Activated CD4-positive, alpha-beta memory T cell treated with anti-CD3 and anti-CD28 coated beads for 36 hours (primary cell): Measurements from ENCODE around the gene ADSS1. TPM values are rescaled to one million over a fixed set of nuclear protein-coding genes. Genes with fewer than 3 reads are reported as not detected.
A peak's percentile ranks its signal among the peaks of the same experiment; 100 is the strongest.

Experiments used
- CTCF ChIA-PET: fragments of 350-600 bp; sonication (Branson Sonifier 250); formaldehyde crosslinking; loops from one replicate; lab custom pipeline; 2021; ENCODE audit warnings: antibody characterized with exemption, inconsistent platforms; lab: Charles Lee
- POLR2A ChIA-PET: fragments of 350-600 bp; sonication (Branson Sonifier 250); formaldehyde crosslinking; loops from one replicate; lab custom pipeline; 2021; ENCODE audit warnings: antibody characterized with exemption; lab: Charles Lee
- DNase-seq: peaks from one replicate; pipeline ENCODE4 v3.0.0-alpha.2; 2020
- H3K27ac Mint-ChIP-seq: one replicate; pipeline ENCODE4 v1.8.0; 2021; ENCODE audit warnings: mixed read lengths
- H3K27me3 Mint-ChIP-seq: one replicate; pipeline ENCODE4 v1.8.0; 2021; ENCODE audit warnings: mixed read lengths
- H3K36me3 Mint-ChIP-seq: one replicate; pipeline ENCODE4 v1.8.0; 2021; ENCODE audit warnings: mixed read lengths
- H3K4me1 Mint-ChIP-seq: one replicate; pipeline ENCODE4 v1.8.0; 2021; ENCODE audit warnings: low read depth, mixed read lengths
- H3K4me3 Mint-ChIP-seq: one replicate; pipeline ENCODE4 v1.8.0; 2021; ENCODE audit warnings: mild to moderate bottlenecking, mixed read lengths
- H3K9me3 Mint-ChIP-seq: one replicate; pipeline ENCODE4 v1.8.0; 2021; ENCODE audit warnings: mixed read lengths
- intact Hi-C: fragments of 100-400 bp; cut with micrococcal nuclease; formaldehyde crosslinking; loops from one replicate; pipeline ENCODE4 v1.15.1; 2023
- total RNA-seq, 2 experiments: library from RNA; stranded (reverse); gene quantifications; one replicate each; pipeline ENCODE4 v1.2.3, GENCODE V29; 2021

The ADSS1 gene
- total RNA-seq, 2 experiments from 2014 or later = 2.3 to 3.3 TPM

DNA sequence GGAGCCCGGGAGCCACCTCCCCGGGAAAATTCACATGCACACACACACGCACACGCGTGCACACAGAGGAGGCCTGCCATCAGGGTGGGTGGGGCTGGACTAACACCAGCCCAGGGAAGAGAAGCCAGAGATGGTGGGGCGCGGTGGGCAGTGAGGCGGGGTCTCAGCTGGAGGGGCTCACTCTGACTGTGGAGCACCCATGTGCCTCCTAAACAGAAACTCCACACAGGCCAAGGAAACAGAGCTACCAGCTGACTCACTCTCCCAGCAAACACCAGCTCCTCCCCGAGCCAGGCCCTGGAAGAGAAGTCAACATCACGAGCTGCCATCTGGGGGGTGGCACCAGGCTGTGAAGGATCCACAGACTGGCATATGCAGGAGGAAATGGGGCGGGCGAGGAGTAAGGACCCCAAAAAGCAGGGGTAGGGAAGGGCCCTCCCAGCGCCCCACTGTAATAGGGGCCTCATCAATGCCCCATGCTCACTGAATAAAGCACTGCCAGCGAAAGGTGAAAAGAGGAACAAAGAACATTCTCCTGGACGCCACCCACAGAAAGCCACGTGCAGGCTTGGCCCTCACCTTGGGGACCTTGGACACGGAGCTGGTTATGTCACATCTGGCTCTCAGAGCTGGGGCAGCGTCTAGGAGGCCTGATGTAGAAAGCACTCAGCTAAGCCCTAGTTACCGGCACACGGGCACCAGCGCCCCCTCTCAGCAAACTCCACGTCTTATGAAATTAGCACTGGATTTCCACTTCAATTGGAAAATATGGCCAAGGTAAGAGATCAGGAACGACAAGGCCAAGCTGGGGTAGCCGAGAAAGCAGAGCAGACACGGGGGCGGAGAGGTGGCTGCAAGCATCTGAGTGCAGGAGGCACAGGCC, 43.0 kb upstream of the ADSS1 start:
- H3K9me3 Mint-ChIP-seq = no peaks in the 10 kb centered on the region
- intact Hi-C loops = no loop called here
- CTCF ChIA-PET = interaction anchor here (1.0 kb wide), 1 partner anchor 71 kb away, joined by 3 read pairs; the partner anchor contains the start of gene SIVA1
- no peak overlapping the region for H3K4me3 Mint-ChIP-seq
- no peak for DNase-seq
- H3K36me3 Mint-ChIP-seq = no peaks in the 10 kb centered on the region
- POLR2A ChIA-PET = no interaction called here
- H3K27me3 Mint-ChIP-seq = no peaks in the 10 kb centered on the region
- peak overlapping the region; percentile 30 for H3K27ac Mint-ChIP-seq
- peaks cover 17% of the 10 kb centered on the region for H3K4me1 Mint-ChIP-seq

- Mint-ChIP-seq H3K36me3 (no peaks in the 10 kb centered on the region), H3K9me3 (no peaks in the 10 kb centered on the region), H3K4me1 (peaks cover 22% of the 10 kb centered on the region), H3K4me3 (no peak overlapping the region), H3K27ac (no peak overlapping the region), H3K27me3 (no peaks in the 10 kb centered on the region)
- ChIA-PET POLR2A (no interaction called here), CTCF (no interaction called here)
- no peak for DNase-seq
- intact Hi-C loops = no loop called here
Measured at GRCh38 chr14:104681689-104682074, 42.3 kb upstream of the ADSS1 start.

DNA sequence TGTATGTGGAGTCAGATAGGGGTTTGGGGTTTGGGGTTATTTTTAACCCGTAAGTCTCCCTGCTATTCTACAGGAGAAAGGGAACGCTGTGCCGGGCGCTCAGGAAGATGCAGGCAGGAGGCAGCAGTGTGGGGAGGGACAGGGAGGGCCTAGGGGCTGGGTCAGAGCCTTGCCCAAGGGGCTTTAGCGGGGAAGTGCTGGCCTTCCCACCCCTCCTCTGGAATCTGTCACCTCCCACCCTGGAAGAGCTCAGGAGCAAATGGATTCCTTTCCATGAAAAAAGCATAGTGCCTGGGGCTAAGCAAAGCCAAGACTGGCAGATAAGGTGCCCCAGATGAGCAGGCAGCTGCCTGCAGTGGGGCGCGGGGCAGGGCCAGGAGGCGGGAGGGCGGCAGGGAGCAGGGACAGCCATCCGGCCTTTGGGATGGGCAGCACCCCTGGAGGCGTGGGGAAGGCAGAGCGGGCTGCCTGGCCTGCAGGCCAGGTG, 41.9 kb upstream of the ADSS1 start:
- no peak for DNase-seq
- H3K9me3 Mint-ChIP-seq = no peaks in the 10 kb centered on the region
- H3K27me3 Mint-ChIP-seq = no peaks in the 10 kb centered on the region
- H3K4me1 Mint-ChIP-seq = peaks cover 24% of the 10 kb centered on the region
- no peak overlapping the region for H3K27ac Mint-ChIP-seq
- no peaks in the 10 kb centered on the region for H3K36me3 Mint-ChIP-seq
- intact Hi-C loops = no loop called here
- CTCF ChIA-PET = no interaction called here
- H3K4me3 Mint-ChIP-seq = no peak overlapping the region
- POLR2A ChIA-PET = no interaction called here

- intact Hi-C loops = no loop called here
- no peaks in the 10 kb centered on the region for H3K27me3 Mint-ChIP-seq
- H3K9me3 Mint-ChIP-seq = no peaks in the 10 kb centered on the region
- H3K4me1 Mint-ChIP-seq = peaks cover 30% of the 10 kb centered on the region
- ChIA-PET CTCF (no interaction called here), POLR2A (no interaction called here)
- H3K4me3 Mint-ChIP-seq = no peak overlapping the region
- H3K27ac Mint-ChIP-seq = no peak overlapping the region
- no peak for DNase-seq
- no peaks in the 10 kb centered on the region for H3K36me3 Mint-ChIP-seq
Measured at GRCh38 chr14:104683653-104684448, 40.2 kb upstream of the ADSS1 start.

- H3K27ac Mint-ChIP-seq = no peak overlapping the region
- POLR2A ChIA-PET = no interaction called here
- peaks cover 30% of the 10 kb centered on the region for H3K4me1 Mint-ChIP-seq
- H3K27me3 Mint-ChIP-seq = no peaks in the 10 kb centered on the region
- CTCF ChIA-PET = interaction anchor here (0.6 kb wide), 1 partner anchor 19 kb away, joined by 3 read pairs; no protein-coding TSS in a partner anchor
- DNase-seq = no peak
- intact Hi-C loops = no loop called here
- no peaks in the 10 kb centered on the region for H3K9me3 Mint-ChIP-seq
- no peak overlapping the region for H3K4me3 Mint-ChIP-seq
- no peaks in the 10 kb centered on the region for H3K36me3 Mint-ChIP-seq
Measured at GRCh38 chr14:104684449-104684821, 39.6 kb upstream of the ADSS1 start.

- Mint-ChIP-seq H3K27ac (peak overlapping the region; percentile 43), H3K36me3 (no peaks in the 10 kb centered on the region), H3K4me3 (no peak overlapping the region), H3K9me3 (no peaks in the 10 kb centered on the region), H3K4me1 (peaks cover 30% of the 10 kb centered on the region), H3K27me3 (no peaks in the 10 kb centered on the region)
- CTCF ChIA-PET = interaction anchor here (0.6 kb wide), 1 partner anchor 20 kb away, joined by 3 read pairs; no protein-coding TSS in a partner anchor
- POLR2A ChIA-PET = no interaction called here
- DNase-seq = peak; percentile 45
- intact Hi-C loops = no loop called here
Measured at GRCh38 chr14:104685216-104685997, 38.6 kb upstream of the ADSS1 start.

- CTCF ChIA-PET = interaction anchor here (1.2 kb wide), 1 partner anchor 20 kb away, joined by 5 read pairs; no protein-coding TSS in a partner anchor
- Mint-ChIP-seq H3K9me3 (no peaks in the 10 kb centered on the region), H3K27ac (no peak overlapping the region), H3K27me3 (no peaks in the 10 kb centered on the region), H3K36me3 (peaks cover under 1% of the 10 kb centered on the region), H3K4me1 (peaks cover 36% of the 10 kb centered on the region), H3K4me3 (no peak overlapping the region)
- DNase-seq = no peak
- POLR2A ChIA-PET = interaction anchor here (3.0 kb wide), 1 partner anchor 9 kb away, joined by 11 read pairs; no protein-coding TSS in a partner anchor
- intact Hi-C loops = no loop called here
Measured at GRCh38 chr14:104685998-104686610, 37.9 kb upstream of the ADSS1 start.

- intact Hi-C loops = no loop called here
- peaks cover 2% of the 10 kb centered on the region for H3K36me3 Mint-ChIP-seq
- ChIA-PET CTCF (interaction anchor here (1.2 to 1.9 kb wide), 2 partner anchors 9 to 21 kb away, joined by 5 to 10 read pairs; no protein-coding TSS in a partner anchor), POLR2A (interaction anchor here (3.0 kb wide), 1 partner anchor 9 kb away, joined by 11 read pairs; no protein-coding TSS in a partner anchor)
- H3K4me1 Mint-ChIP-seq = peaks cover 42% of the 10 kb centered on the region
- peak; percentile 45 for DNase-seq
- H3K4me3 Mint-ChIP-seq = peak overlapping the region; percentile 16
- H3K27ac Mint-ChIP-seq = no peak overlapping the region
- H3K27me3 Mint-ChIP-seq = no peaks in the 10 kb centered on the region
- H3K9me3 Mint-ChIP-seq = no peaks in the 10 kb centered on the region
Measured at GRCh38 chr14:104686624-104687517, 37.2 kb upstream of the ADSS1 start.

GRCh38 chr14:104687601-104688504, 36.2 kb upstream of the ADSS1 start:
- Mint-ChIP-seq H3K4me3 (no peak overlapping the region), H3K9me3 (no peaks in the 10 kb centered on the region), H3K27ac (peak overlapping the region; percentile 26), H3K36me3 (peaks cover 2% of the 10 kb centered on the region), H3K4me1 (peaks cover 48% of the 10 kb centered on the region), H3K27me3 (no peaks in the 10 kb centered on the region)
- ChIA-PET POLR2A (interaction anchor here (3.0 kb wide), 1 partner anchor 10 kb away, joined by 11 read pairs; no protein-coding TSS in a partner anchor), CTCF (interaction anchor here (0.6 to 1.9 kb wide), 3 partner anchors 10 to 63 kb away, joined by 3 to 10 read pairs (median 5); no protein-coding TSS in a partner anchor)
- intact Hi-C loops = no loop called here
- DNase-seq = no peak
